Caco-2 (cell line): ENCODE results near the gene SPART. TPM values are rescaled to one million over a fixed set of nuclear protein-coding genes. Genes with fewer than 3 reads are reported as not detected.

ENCODE experiments used
- BruUV-seq: library from RNA; stranded (reverse); fragments of 400-500 nt; replicated peaks from 2 replicates; lab custom pipeline; 2021; lab: Mats Ljungman, UMichigan
- CTCF ChIA-PET: fragments of 300-600 bp; sonication (Branson Sonifier 250); formaldehyde crosslinking; loops from one replicate; lab custom pipeline; 2022; ENCODE audit warnings: antibody characterized with exemption; lab: Charles Lee
- POLR2A ChIA-PET: fragments of 300-600 bp; sonication (Branson Sonifier 250); formaldehyde crosslinking; loops from one replicate; lab custom pipeline; 2022; ENCODE audit warnings: antibody characterized with exemption; lab: Charles Lee
- DNase-seq, 2 experiments: peaks; one replicate each; pipeline versions ENCODE4 v3.0.0 to v3.0.0-alpha.2; 2020 to 2022
- H3K27me3 ChIP-seq: replicated peaks from 2 replicates; pipeline ENCODE4 v1.6.0; 2011; ENCODE audit warnings: low read length; ENCODE audit not compliant: control insufficient read depth, insufficient read depth
- H3K36me3 ChIP-seq: 2 replicates; pipeline ENCODE4 v1.5.1; 2011; ENCODE audit warnings: low read length; ENCODE audit not compliant: control insufficient read depth, insufficient read depth
- H3K4me1 ChIP-seq: fragments of 250-450 bp; sonication (Bioruptor Pico); 2 replicates; pipeline ENCODE4 v1.5.1; 2020; ENCODE audit warnings: mild to moderate bottlenecking
- H3K4me3 ChIP-seq: 2 replicates; pipeline ENCODE4 v1.5.1; 2011; ENCODE audit warnings: low read depth, mild to moderate bottlenecking, control low read depth, low read length
- H3K9me3 ChIP-seq: fragments of 250-450 bp; sonication (Bioruptor Pico); 2 replicates; pipeline ENCODE4 v1.5.1; 2020; ENCODE audit warnings: mild to moderate bottlenecking, moderate library complexity
- H3K27ac Mint-ChIP-seq: one replicate; pipeline ENCODE4 v1.8.0; 2022; ENCODE audit warnings: mixed read lengths; ENCODE audit not compliant: unreplicated experiment
- H3K27me3 Mint-ChIP-seq: one replicate; pipeline ENCODE4 v1.8.0; 2022; ENCODE audit warnings: mixed read lengths; ENCODE audit not compliant: insufficient read depth, unreplicated experiment
- H3K36me3 Mint-ChIP-seq: one replicate; pipeline ENCODE4 v1.8.0; 2022; ENCODE audit warnings: mild to moderate bottlenecking, mixed read lengths; ENCODE audit not compliant: insufficient read depth, unreplicated experiment
- H3K4me1 Mint-ChIP-seq: one replicate; pipeline ENCODE4 v1.8.0; 2022; ENCODE audit warnings: low read depth, mixed read lengths; ENCODE audit not compliant: unreplicated experiment
- H3K4me3 Mint-ChIP-seq: one replicate; pipeline ENCODE4 v1.8.0; 2022; ENCODE audit warnings: mild to moderate bottlenecking, moderate library complexity, mixed read lengths; ENCODE audit not compliant: unreplicated experiment
- H3K9me3 Mint-ChIP-seq: one replicate; pipeline ENCODE4 v1.8.0; 2022; ENCODE audit warnings: mixed read lengths; ENCODE audit not compliant: unreplicated experiment
- CTCF ChIP-seq, 2 experiments: fragments of 200-600 bp in 1 of 2; IDR thresholded peaks; 1 replicate in 1 of 2; 2 replicates in 1 of 2; pipeline versions ENCODE4 v1.5.1 to v1.8.0; 2011 to 2022; ENCODE audit warnings: antibody characterized with exemption in 1 of 2, control low read depth in 1 of 2, inconsistent platforms in 1 of 2, low read depth in 1 of 2, low read length in 1 of 2, mild to moderate bottlenecking in 1 of 2, moderate library complexity in 1 of 2; ENCODE audit not compliant: insufficient read depth in 1 of 2, severe bottlenecking in 1 of 2, unreplicated experiment in 1 of 2
- intact Hi-C: fragments of 100-400 bp; cut with micrococcal nuclease; formaldehyde crosslinking; loops from one replicate; pipeline ENCODE4 v1.10.0; 2022; ENCODE audit not compliant: unreplicated experiment
- total RNA-seq: library from RNA; stranded (reverse); gene quantifications from 2 replicates; pipeline ENCODE4 v1.2.3, GENCODE V29; 2022

Gene SPART
- total RNA-seq, 1 experiment from 2014 or later, result not detected

GRCh38 chr13:36261976-36262375, 84.2 kb downstream of the SPART start:
- Histone ChIP-seq H3K27me3 (no peaks in the 10 kb centered on the region), H3K4me3 (no peak overlapping the region), H3K9me3 (no peaks in the 10 kb centered on the region), H3K4me1 (no peaks in the 10 kb centered on the region), H3K36me3 (no peaks in the 10 kb centered on the region)
- TF ChIP-seq CTCF (IDR thresholded peaks at IDR 0.05; ENCODE audit: insufficient read depth in 1 of 2, low read depth in 1 of 2, low read length in 1 of 2, severe bottlenecking in 1 of 2, unreplicated experiment in 1 of 2), result no peak
- no TSS peak for BruUV-seq
- no peak for DNase-seq
- intact Hi-C loops, result no loop called here
- no peaks in the 10 kb centered on the region for H3K36me3 Mint-ChIP-seq
- no peak overlapping the region for H3K4me3 Mint-ChIP-seq
- H3K27me3 Mint-ChIP-seq, result no peaks in the 10 kb centered on the region
- no peaks in the 10 kb centered on the region for H3K4me1 Mint-ChIP-seq
- H3K9me3 Mint-ChIP-seq, result no peaks in the 10 kb centered on the region
- no peak overlapping the region for H3K27ac Mint-ChIP-seq
- CTCF ChIA-PET, result no interaction called here
- POLR2A ChIA-PET, result no interaction called here

DNA sequence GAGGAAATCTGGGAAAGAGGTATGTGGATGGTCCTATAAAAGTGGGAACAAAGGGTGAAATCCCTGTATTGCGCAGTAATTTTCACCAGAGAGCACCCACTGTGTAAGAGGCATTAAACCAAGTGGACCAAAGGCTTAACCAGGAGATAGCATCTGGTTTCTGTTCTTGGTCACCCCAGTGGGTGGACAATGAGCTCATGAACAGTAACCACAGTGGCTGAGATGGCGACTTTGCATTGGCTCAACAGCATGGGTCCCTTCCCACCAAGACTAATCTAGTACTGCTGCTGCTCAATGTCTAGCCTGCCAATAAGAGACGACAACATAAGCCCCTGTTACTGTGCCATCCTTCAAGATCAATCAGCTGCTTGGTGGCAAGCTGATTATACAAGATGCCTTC, 85.2 kb downstream of the SPART start:
- ChIA-PET POLR2A (no interaction called here), CTCF (no interaction called here)
- Mint-ChIP-seq H3K4me3 (no peak overlapping the region), H3K27me3 (no peaks in the 10 kb centered on the region), H3K27ac (no peak overlapping the region), H3K4me1 (no peaks in the 10 kb centered on the region), H3K9me3 (no peaks in the 10 kb centered on the region), H3K36me3 (no peaks in the 10 kb centered on the region)
- no peaks in the 10 kb centered on the region for H3K4me1 ChIP-seq
- BruUV-seq, result no TSS peak
- TF ChIP-seq CTCF (IDR thresholded peaks at IDR 0.05; ENCODE audit: insufficient read depth in 1 of 2, low read depth in 1 of 2, low read length in 1 of 2, severe bottlenecking in 1 of 2, unreplicated experiment in 1 of 2), result no peak
- intact Hi-C loops, result no loop called here
- H3K4me3 ChIP-seq, result no peak overlapping the region
- no peaks in the 10 kb centered on the region for H3K27me3 ChIP-seq
- DNase-seq, result no peak
- H3K9me3 ChIP-seq, result no peaks in the 10 kb centered on the region
- H3K36me3 ChIP-seq, result no peaks in the 10 kb centered on the region

- DNase-seq, result no peak
- Mint-ChIP-seq H3K27ac (no peak overlapping the region), H3K9me3 (no peaks in the 10 kb centered on the region), H3K36me3 (no peaks in the 10 kb centered on the region), H3K27me3 (no peaks in the 10 kb centered on the region), H3K4me3 (no peak overlapping the region), H3K4me1 (no peaks in the 10 kb centered on the region)
- ChIA-PET CTCF (no interaction called here), POLR2A (interaction anchor here (0.6 kb wide), 1 partner anchor 159 kb away, joined by 3 read pairs; no protein-coding TSS in a partner anchor)
- Histone ChIP-seq H3K9me3 (no peaks in the 10 kb centered on the region), H3K36me3 (no peaks in the 10 kb centered on the region), H3K27me3 (no peaks in the 10 kb centered on the region), H3K4me3 (no peak overlapping the region), H3K4me1 (no peaks in the 10 kb centered on the region)
- TF ChIP-seq CTCF (IDR thresholded peaks at IDR 0.05; ENCODE audit: insufficient read depth in 1 of 2, low read depth in 1 of 2, low read length in 1 of 2, severe bottlenecking in 1 of 2, unreplicated experiment in 1 of 2), result no peak
- no TSS peak for BruUV-seq
- intact Hi-C loops, result no loop called here
These were observed 86.6 kb downstream of the SPART start for GRCh38 chr13:36259361-36260137.
